HepG2 (cell line): ENCODE results near the gene ADGRG6.

Experiments
- FOXM1 ChIP-seq: sonication (generic); formaldehyde crosslinking; IDR thresholded peaks from 2 replicates; pipeline ENCODE4 v1.5.0; 2020; ENCODE audit warnings: missing genetic modification reagents
- PREB ChIP-seq: sonication (generic); formaldehyde crosslinking; IDR thresholded peaks from 2 replicates; pipeline ENCODE4 v1.4.0; 2020; ENCODE audit warnings: missing genetic modification reagents
- TAF15 ChIP-seq: fragments of 200-400 bp; formaldehyde crosslinking; IDR thresholded peaks from one replicate; pipeline ENCODE4 v1.6.1; 2018; ENCODE audit warnings: mild to moderate bottlenecking, low read depth, low read length; ENCODE audit not compliant: poor library complexity, severe bottlenecking
- ZNF776 ChIP-seq: sonication (generic); formaldehyde crosslinking; IDR thresholded peaks from 2 replicates; pipeline ENCODE4 v1.4.0; 2020; ENCODE audit warnings: mild to moderate bottlenecking, missing genetic modification reagents

- TF ChIP-seq ZNF776 (CRISPR knock-in tag) (no peak), TAF15 (no peak), PREB (CRISPR knock-in tag) (no peak), FOXM1 (no peak)
These were observed 35.7 kb upstream of the ADGRG6 start for GRCh38 chr6:142266060-142266459.
